Activated CD4-positive, CD25-positive, alpha-beta regulatory T cell treated with anti-CD3 and anti-CD28 coated beads, Interleukin-2, amount 50 U/mL, for 16 hours (primary cell): ENCODE data around the gene SNAI1.
"Not testable (repeated sequence)": the region's sequence is repeated elsewhere in the genome, so short reads cannot be mapped to it uniquely, and the experiment has no call there.

Experiments used
- DNase-seq: peaks from one replicate; pipeline ENCODE4 v3.0.0-alpha.2; 2020; ENCODE audit warnings: low read depth, low spot score

SNAI1 gene

DNA sequence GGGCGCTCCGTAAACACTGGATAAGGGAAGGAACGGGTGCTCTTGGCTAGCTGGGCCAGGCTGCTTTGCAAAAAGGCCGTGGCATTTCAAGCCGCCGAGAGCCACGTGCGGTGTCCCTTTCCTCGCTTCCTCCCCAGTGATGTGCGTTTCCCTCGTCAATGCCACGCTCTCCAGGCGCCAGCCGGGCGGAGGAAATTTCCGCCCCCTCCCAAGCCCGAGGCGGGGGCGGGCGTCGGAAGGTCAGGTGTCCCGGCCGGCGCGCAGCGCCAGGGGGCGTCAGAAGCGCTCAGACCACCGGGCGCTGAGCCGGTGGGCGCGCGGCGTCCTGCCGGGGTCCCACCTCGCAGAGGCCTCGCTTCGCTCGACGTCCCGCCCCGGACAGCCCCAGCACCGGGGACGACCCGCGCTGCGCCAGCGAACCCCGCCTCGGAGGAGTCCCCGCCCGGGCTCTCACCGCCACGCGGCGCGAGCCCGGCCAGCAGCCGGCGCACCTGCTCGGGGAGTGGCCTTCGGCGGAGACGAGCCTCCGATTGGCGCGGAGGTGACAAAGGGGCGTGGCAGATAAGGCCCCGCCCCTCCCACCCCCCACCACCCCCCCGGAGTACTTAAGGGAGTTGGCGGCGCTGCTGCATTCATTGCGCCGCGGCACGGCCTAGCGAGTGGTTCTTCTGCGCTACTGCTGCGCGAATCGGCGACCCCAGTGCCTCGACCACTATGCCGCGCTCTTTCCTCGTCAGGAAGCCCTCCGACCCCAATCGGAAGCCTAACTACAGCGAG, at the start of gene SNAI1:
TSS of gene SNAI1 (plus strand) at position 635 of the 777 bp plus-strand sequence. CDS start at position 715, 80 bp downstream.
- DNase-seq, result peak; percentile 66

DNA sequence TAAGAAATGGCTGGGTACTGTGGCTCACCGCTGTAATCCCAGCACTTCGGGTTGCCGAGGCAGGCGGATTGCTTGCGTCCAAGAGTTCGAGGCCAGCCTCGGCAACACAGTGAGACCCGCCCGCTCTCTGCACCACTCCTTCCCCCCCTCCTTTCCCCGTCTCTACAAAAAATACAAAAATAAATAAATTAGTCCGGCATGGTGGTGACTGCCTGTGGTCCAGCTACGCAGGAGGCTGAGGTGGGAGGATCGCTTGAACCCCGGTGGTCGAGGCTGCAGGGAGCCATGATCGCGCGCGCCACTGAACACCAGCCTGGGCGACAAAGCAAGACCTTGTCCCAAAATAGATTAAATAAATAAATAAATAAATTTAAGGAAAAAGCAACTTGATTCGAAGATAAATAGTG, 47.0 kb upstream of the SNAI1 start:
- DNase-seq, result no peak

DNA sequence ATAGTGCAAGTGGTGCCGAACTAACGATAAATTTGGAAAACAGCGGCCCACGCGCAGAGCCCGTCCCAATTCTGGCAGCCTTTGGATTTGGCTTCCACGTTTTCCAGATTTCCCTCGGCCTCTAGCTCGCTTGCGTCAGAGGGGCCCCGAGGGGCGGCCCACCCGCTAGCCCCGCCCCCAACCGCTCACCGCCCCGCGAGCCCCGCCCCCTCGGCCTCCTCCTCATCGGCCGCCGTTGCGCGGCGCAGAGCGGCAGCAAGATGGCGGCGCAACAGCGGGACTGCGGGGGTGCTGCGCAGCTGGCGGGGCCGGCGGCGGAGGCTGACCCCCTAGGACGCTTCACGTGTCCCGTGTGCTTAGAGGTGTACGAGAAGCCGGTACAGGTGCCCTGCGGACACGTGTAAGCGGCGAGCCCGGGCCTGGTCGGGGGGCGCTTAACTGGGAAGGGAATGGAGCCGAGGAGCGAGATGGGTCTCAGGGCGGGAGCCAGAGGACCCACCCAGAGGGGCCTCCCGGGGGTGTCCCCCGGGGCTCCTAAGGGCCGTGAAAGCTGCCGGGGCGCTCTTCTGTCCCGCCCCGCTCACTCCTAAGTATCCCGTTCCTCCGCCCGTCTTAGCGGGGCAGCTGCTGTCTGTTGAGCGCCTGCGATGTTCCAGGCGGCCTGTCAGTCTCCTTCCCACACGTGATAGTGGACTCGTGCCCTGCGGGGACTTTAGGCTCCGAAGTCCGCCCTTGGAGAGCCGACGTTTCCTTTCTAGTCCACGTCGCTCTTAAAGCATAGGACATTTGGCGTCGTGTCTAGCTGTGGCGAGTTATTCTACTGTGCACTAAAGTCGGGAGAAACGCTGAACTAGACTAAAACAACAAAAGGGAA, 46.4 kb upstream of the SNAI1 start, which contains the start of gene RNF114:
TSS of gene RNF114 (plus strand) at position 245 of the 874 bp plus-strand sequence. CDS start at position 261, 16 bp downstream.
- DNase-seq, result peak; percentile 81

DNA sequence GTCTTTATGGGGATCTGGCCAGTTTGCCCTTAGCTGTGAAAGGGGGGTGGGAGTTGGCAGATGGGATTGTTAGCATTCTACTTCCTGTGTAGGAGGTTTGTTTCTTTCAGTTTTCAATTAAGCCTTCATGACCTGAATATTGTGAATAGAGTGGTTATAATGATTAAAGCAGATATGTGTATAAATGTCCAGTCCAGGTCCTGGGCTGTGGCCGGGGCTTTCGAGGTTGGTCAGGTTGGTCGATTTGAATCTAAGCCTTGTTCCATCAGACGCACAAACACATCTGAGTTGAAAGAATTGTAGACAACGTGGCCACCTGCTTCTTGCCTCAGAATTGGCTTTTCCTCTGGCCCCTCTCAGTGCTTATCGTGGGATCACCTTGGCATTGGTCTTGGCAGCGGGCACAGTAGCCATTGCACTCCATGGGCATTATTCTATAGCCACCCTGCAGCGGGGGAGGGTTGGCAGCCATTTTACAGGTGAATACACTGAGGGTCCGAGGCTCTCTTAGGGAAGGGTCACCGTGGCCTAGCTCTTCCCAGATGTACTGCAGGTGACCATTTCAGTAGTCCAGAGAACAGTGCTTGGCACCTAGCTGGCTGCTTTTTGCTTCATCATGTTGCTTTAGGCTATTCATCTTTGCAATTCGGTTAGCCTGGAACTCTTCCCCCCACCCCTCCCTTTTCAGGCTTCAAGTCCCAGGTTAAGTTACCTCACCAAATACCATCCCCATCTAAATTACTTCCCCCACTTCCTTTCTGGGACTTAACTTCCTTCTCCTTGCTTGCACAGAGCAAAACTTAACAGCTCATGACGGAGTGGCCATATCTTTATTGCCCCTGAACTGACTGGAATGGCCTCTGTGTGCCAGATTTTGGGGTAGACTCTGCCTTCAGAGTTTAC, 45.5 kb upstream of the SNAI1 start:
- DNase-seq, result no peak

DNA sequence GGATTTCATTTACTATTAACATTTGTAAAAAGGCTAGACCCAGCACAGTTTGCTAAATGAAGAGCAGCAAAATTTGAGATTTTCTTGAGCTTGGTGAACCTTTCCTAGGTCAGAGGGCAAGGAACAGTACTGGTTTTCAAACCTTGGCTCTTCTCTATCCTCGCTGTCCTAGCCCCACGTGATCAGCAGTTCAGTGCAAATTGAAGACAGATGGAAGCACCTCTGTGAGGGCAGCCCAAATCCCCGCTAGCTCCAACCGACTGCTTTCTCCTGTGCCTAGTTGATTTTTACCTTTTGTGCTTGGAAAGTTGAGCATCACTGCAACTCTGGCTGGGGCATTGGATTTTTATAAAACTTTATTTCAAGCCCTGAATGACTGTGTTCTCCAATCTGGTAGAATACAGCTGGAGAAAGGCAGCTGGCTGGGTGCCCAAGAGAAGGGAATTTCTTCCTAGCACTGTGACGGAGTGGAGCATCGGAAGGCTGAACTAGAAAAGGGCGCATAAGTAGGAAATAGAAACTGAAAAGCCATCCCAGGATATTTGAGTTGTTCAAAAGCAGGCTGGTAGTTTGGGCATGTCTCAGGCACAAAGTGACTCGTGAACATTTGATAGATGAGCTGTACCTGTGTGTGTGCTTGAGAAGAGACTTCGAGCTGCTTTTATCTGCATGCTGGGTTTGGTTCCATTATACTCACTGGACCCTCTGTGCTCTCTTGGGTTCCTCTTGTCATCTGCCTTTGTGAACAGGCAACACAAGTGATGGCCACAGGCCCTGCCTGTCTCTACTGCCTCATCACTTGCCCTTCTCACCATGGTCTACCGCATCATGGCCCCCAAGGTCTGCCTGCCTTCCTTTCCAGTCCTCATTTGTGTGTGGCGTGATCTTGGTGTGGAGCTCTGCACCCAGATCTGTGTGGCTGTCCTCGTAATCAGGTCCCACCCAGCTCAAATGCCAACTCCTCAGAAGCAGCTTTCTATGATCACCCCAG, 44.3 kb upstream of the SNAI1 start:
- DNase-seq, result no peak

DNA sequence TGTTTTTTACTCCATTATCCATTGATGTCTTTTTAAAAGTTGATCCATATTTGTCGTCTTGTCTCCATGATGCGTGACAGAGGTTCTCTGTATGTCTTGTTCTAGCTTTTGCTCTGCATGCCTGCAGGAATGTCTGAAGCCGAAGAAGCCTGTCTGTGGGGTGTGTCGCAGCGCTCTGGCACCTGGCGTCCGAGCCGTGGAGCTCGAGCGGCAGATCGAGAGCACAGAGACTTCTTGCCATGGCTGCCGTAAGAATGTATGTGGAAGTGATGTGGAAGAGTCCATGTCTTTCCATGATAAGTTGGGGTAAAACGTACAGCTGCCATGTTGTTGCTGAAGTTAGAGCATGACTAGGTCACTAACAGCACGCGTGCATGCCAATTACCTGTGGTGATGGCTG, 41.3 kb upstream of the SNAI1 start:
- no peak for DNase-seq

DNA sequence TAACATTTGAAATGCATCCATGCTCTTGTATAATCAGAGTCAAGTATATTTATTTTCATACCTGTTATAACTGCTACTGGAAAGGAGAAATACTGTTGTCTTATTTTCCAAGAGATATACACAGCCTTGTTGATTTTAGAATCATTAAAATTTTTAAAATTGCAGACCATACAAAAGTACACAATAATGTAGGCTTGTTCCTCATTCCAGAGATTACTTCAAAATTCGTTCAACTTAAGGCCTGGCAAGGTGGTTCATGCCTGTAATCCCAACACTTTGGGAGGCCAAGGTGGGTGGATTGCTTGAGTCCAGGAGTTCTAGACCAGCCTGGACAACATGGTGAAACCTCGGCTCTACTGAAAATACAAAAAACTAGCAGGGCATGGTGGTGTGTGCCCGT, 40.5 kb upstream of the SNAI1 start:
- DNase-seq, result no peak

DNA sequence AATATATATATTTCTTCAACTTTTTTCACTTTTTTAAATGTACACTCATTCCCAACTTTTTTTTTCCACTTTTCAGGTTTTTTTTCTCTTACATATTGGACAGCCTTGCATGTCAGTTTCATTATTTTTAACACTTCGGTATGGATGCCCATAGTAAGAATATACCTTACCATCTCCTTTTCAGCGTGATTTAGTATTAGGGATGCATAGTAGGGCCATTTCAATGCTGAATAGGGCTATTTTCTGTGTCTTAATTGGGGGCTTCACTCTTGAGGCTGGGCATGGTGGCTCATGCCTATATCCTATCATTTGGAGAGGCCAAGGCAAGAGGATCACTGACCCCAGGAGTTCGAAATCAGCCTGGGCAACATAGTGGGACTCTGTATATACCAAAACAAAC, 39.8 kb upstream of the SNAI1 start:
- DNase-seq, result no peak

DNA sequence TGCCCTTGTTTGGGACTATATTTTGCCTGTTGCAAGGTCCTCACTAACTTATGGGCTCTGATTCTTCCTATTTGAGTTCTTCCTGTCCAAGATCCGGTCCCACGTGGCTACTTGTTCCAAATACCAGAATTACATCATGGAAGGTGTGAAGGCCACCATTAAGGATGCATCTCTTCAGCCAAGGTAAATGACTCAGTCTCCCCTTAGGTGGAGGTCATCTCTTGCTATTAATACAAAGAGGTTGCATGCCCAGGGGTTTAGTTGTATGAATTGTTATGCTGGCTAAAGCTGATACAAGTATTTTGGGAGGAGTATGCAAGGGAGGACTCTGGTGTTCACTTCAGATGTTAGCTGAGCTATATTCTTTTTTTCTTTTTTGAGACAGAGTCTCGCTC, 37.5 kb upstream of the SNAI1 start:
- DNase-seq, result no peak

DNA sequence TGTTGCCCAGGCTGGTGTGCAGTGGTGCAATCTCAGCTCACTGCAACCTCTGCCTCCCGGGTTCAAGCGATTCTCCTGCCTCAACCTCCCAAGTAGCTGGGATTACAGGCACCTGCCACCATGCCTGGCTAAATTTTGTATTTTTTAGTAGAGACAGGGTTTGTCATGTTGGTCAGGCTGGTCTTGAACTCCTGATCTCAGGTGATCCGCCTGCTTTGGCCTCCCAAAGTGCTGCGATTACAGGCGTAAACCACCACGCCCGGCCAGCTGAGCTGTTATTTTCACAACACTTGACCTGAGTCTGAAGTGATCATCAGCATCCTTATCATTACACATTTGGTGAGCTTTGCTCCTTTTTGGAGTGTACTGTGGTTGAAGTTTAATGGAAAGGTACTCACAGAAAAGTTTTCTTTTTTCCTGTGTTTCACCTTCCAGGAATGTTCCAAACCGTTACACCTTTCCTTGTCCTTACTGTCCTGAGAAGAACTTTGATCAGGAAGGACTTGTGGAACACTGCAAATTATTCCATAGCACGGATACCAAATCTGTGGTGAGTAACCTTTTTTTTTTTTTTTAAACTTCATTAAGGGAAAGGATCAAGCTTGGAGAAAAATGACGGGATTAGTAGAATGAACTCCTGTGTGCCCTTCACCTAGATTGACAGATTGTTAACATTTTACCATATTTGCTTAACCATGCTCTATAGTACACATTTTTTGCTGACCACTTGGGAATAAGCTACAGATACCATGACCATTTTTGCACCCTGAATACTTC, 36.9 kb upstream of the SNAI1 start:
- DNase-seq, result no peak

DNA sequence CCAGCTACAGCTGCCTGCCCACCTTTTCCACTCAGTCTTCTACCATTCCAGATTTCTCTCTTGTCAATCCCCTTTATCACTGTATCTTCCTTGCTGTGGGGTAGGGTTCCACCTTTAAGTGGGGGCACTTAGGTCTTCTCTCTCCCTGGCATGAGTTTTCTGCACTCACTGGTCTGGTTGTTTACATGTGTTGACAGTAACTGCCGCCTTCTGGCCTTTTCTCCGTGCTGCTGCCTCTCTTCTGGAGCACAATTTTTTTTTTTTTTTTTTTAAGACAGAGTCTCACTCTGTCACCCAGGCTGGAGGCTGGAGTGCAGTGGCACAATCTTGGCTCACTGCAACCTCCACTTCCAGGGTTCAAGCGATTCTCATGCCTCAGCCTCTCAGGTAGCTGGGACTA, 34.6 kb upstream of the SNAI1 start:
- no peak for DNase-seq

DNA sequence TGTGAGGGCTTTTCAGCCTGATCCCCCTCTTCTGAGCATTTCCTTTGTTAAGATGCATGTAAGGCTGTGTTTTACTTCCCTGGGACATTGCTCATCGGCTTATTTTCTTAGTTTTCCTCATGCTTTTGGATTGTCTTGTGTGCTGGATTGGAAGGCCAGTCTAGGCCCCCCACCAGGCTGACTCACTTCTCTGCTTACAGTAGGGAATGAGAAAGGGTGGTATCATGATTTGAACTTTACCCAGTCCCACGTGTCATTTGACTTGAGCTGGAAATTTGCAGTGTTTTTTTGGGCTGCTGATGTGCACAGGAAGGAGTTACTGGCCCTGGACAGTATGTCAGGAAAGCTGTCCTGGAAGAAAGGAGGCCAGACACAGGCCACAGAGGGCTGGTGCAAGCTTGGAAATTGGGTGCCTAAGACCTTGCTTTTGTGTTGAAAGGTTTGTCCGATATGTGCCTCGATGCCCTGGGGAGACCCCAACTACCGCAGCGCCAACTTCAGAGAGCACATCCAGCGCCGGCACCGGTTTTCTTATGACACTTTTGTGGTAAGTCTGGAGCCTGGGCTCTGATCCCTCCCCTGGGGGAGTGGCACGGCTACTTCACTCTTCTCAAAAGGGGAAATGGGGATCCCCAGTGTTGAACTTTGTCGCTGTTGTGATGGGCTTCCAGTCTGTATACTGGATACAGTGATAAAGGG, 33.8 kb upstream of the SNAI1 start:
- DNase-seq, result no peak

DNA sequence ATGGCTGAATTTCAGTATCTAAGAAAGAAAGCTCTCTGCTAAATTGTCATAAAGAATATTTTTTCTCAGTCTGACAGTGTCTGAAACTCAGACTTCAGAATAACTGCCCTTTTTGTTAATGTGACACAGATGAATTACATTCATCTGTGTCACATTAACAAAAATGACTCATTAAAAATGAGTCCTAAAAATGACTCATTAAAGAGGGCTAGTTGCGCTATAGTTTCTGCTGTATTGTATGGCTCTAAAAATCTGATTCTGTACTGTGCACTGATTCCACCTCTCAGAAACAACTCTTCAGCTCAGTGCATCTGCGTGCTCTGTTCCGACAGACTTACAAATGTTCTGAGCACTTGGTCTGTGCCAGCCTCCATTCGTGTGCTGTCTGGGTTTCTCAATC, 31.6 kb upstream of the SNAI1 start:
- DNase-seq, result no peak

DNA sequence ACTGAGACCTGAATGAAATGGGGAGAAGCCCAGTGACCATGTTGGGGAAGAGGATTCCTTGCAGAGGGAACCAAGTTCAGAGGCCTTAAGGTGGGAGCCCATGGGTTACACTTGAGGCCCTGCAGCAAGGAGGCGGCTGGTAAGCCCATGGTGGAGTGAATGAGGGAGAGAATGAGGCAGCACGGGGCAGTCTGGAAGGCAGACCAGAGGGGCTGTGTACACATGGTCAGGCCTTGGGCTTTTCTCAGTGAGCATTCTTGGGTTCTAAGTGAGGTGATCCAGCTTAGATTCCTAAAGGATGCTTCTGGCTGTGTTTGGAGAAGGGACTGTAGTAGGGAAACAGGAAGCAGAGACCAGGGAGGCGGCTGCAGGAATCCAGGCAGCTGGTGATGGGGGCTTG, 27.6 kb upstream of the SNAI1 start:
- no peak for DNase-seq

DNA sequence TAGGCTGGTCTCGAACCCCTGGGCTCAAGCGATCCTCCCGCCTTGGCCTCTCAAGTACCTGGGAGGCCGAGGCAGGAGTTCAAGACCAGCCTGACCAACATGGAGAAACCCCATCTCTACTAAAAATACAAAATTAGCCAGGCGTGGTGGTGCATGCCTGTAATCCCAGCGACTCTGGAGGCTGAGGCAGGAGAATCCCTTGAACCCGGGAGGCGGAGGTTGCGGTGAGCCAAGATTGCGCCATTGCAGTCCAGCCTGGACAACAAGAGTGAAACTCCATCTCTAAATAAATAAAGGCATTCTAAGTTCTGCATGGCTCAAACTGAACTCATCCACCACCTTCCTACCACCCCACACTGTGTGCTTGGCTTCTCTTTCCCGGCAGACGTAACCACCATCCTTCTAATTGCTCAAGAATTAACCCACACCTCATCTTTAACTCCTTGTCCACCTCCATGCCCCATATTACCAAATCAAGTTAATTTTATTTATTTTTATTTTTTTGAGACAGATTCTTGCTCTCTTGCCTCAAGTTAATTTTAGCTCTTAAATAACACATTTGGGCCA, 26.9 kb upstream of the SNAI1 start:
- not testable (repeated sequence) for DNase-seq

DNA sequence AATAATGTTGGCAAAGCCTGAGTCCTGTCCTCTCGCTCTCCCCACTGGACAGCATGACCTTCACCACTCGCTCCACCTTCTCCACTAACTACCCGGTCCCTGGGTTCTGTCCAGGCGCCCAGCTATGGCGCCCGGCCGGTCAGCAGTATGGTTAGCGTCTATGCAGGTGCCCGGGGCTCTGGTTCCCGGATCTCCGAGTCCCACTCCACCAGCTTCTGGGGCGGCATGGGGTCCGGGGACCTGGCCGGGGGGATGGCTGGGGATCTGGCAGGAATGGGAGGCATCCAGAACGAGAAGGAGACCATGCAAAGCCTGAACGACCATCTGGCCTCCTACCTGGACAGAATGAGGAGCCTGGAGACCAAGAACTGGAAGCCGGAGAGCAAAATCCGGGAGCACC, 26.1 kb upstream of the SNAI1 start:
- no peak for DNase-seq

DNA sequence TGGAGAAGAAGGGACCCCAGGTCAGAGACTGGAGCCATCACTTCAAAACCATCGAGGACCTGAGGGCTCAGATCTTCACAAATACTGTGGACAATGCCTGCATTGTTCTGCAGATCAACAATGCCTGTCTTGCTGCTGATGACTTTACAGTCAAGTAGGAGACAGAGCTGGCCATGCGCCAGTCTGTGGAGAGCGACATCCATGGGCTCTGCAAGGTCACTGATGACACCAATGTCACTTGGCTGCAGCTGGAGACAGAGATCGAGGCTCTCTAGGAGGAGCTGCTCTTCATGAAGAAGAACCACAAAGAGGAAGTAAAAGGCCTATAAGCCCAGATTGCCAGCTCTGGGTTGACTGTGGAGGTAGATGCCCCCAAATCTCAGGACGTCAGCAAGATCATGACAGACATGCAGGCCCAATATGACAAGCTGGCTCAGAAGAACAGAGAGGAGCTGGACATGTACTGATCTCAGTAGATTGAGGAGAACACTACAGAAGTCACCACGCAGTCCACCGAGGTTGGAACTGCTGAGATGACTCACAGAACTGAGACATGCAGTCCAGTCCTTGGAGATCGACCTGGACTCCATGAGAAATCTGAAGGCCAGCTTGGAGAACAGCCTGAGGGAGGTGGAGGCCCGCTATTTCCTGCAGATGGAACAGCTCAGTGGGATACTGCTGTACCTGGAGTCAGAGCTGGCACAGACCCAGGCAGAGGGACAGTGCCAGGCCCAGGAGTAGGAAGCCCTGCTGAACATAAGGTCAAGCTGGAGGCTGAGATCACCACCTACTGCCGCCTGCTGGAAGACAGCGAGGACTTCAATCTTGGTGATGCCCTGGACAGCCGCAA, 25.5 kb upstream of the SNAI1 start:
- not testable (repeated sequence) for DNase-seq

DNA sequence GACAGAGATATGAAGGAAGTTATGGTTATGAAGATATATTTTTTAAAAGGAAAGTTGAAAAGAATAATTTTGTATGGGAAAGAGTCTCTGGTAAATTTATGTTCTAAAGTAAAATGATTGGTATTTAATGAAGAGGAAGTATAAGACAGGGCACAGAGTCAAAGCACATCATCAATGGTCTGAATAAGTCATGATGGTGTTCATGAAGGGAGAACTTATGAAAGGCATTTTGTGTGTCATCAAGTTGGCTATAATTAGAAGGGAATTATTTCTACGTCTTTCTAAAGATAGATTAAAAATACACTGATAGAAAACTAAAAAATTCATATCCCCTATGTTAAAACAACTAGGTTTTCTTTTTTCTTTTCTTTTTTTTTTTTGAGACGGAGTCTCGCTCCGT, 21.4 kb upstream of the SNAI1 start:
- DNase-seq, result no peak
